ENCODE results near the gene BIN1. TPM values are rescaled to one million over a fixed set of nuclear protein-coding genes. Genes with fewer than 3 reads are reported as not detected.

BIN1 gene
- total RNA-seq, 2 experiments from 2014 or later, result 98.8 to 101 TPM

DNA sequence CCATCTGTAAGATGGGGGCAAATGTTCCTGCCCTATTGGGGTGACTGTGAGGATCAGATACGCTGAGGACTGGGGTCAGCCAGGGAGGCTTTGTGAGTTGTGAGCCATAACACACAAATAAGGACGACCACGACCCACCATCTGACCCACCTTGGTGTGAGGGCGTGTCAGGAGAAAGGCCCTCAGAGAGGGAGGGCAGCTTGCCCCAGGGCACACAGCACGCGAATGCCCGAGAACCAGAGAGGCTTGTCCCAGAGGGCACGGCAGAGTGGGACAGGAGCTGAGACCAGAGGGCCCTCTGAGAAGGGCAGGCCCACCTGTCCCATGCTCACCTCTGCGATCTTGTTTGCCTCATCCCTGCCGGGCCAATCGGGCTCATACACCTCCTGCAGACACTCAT is 36.7 kb downstream of the BIN1 start:
- peaks cover 26% of the 10 kb centered on the region for H3K4me1 Mint-ChIP-seq

GRCh38 chr2:127069536-127069935 is 37.4 kb downstream of the BIN1 start:
- H3K27ac Mint-ChIP-seq, result peak overlapping the region; percentile 42
- H3K4me1 Mint-ChIP-seq, result peaks cover 27% of the 10 kb centered on the region
- DNase-seq, result no peak
- no peaks in the 10 kb centered on the region for H3K27me3 Mint-ChIP-seq
- no peaks in the 10 kb centered on the region for H3K9me3 Mint-ChIP-seq
- H3K4me3 Mint-ChIP-seq, result no peak overlapping the region
- H3K36me3 Mint-ChIP-seq, result peaks cover 10% of the 10 kb centered on the region

More for the DNA sequence above, 36.7 kb downstream of the BIN1 start:
- Mint-ChIP-seq H3K4me3 (no peak overlapping the region), H3K9me3 (no peaks in the 10 kb centered on the region), H3K36me3 (peaks cover 10% of the 10 kb centered on the region), H3K27me3 (no peaks in the 10 kb centered on the region), H3K27ac (peak overlapping the region; percentile 60)
- DNase-seq, result no peak

GRCh38 chr2:127069003-127069402 is 38.0 kb downstream of the BIN1 start:
- H3K36me3 Mint-ChIP-seq, result peaks cover 12% of the 10 kb centered on the region
- no peak overlapping the region for H3K4me3 Mint-ChIP-seq
- H3K27me3 Mint-ChIP-seq, result no peaks in the 10 kb centered on the region
- DNase-seq, result no peak
- H3K4me1 Mint-ChIP-seq, result peaks cover 22% of the 10 kb centered on the region
- no peaks in the 10 kb centered on the region for H3K9me3 Mint-ChIP-seq
- peak overlapping the region; percentile 21 for H3K27ac Mint-ChIP-seq

- Mint-ChIP-seq H3K36me3 (peaks cover 12% of the 10 kb centered on the region), H3K27ac (peak overlapping the region; percentile 68), H3K4me1 (peaks cover 22% of the 10 kb centered on the region), H3K27me3 (no peaks in the 10 kb centered on the region), H3K9me3 (no peaks in the 10 kb centered on the region), H3K4me3 (no peak overlapping the region)
- DNase-seq, result no peak
Observed at GRCh38 chr2:127068351-127068741, 38.6 kb downstream of the BIN1 start.

GRCh38 chr2:127067620-127068350 is 39.2 kb downstream of the BIN1 start:
- Mint-ChIP-seq H3K4me3 (no peak overlapping the region), H3K36me3 (peaks cover 13% of the 10 kb centered on the region), H3K27me3 (no peaks in the 10 kb centered on the region), H3K9me3 (no peaks in the 10 kb centered on the region), H3K4me1 (peaks cover 23% of the 10 kb centered on the region), H3K27ac (peak overlapping the region; percentile 68)
- peak; percentile 73 for DNase-seq

GRCh38 chr2:127066942-127067341 is 40.0 kb downstream of the BIN1 start:
- peaks cover 14% of the 10 kb centered on the region for H3K36me3 Mint-ChIP-seq
- H3K4me3 Mint-ChIP-seq, result no peak overlapping the region
- DNase-seq, result no peak
- H3K4me1 Mint-ChIP-seq, result peaks cover 19% of the 10 kb centered on the region
- H3K27ac Mint-ChIP-seq, result no peak overlapping the region
- H3K27me3 Mint-ChIP-seq, result no peaks in the 10 kb centered on the region
- no peaks in the 10 kb centered on the region for H3K9me3 Mint-ChIP-seq

DNA sequence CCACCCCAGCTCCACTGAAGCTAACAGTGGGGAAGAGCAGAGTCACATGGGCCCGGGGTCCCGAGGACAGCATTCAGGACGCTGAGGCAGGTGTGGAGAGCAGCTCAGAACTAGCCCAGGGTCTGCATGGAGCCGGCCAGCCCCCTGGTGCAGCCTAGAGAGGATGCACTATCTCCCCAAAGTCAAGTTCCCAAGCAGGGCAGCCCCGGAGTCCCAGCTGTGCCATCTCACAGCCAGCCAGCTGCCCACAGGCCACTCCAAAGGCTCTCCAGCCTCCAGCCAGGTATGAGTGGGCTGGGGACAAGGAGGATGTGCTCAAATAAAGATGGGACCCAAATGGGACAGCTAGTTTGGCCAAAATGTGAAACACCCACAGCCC is 41.0 kb downstream of the BIN1 start:
- H3K36me3 Mint-ChIP-seq, result peaks cover 14% of the 10 kb centered on the region
- peaks cover 17% of the 10 kb centered on the region for H3K4me1 Mint-ChIP-seq
- peak overlapping the region; percentile 76 for H3K27ac Mint-ChIP-seq
- H3K4me3 Mint-ChIP-seq, result no peak overlapping the region
- no peaks in the 10 kb centered on the region for H3K27me3 Mint-ChIP-seq
- DNase-seq, result no peak
- no peaks in the 10 kb centered on the region for H3K9me3 Mint-ChIP-seq

DNA sequence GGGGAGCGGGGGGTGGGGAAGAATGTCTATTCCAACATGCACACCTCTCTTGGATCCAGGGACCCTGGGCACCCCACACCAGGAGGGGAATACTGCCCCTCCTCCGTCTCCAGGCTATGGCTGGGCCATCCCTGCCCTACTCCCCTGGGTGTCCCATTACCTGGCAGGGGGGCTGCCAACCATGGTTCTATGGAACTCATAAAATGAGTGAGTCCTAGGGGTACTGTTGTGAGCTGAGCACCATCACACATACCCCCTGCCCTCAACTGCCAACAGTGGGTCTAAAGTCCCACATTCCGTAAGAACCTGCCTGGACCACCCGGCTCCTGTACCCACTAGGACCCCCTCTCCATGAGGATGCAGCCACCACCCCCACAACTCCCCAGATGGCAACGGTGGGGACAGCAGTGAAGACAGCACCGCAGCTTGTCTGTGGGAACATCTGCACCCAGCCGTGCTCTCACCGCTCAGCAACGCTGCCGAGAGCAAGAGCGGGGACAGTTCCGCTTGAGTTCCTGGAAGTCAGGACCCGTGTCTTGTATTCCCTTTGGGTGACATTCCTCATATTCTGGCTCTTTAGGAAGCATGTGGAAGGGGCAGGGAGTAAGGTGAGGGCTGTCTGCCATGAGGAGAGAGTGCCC is 41.5 kb downstream of the BIN1 start:
- Mint-ChIP-seq H3K4me3 (peak overlapping the region; percentile 18), H3K9me3 (no peaks in the 10 kb centered on the region), H3K4me1 (peaks cover 17% of the 10 kb centered on the region), H3K27ac (peak overlapping the region; percentile 76), H3K36me3 (peaks cover 14% of the 10 kb centered on the region), H3K27me3 (no peaks in the 10 kb centered on the region)
- DNase-seq, result no peak

- DNase-seq, result peak; percentile 84
- peaks cover 14% of the 10 kb centered on the region for H3K36me3 Mint-ChIP-seq
- H3K27me3 Mint-ChIP-seq, result no peaks in the 10 kb centered on the region
- H3K27ac Mint-ChIP-seq, result peak overlapping the region; percentile 76
- no peaks in the 10 kb centered on the region for H3K9me3 Mint-ChIP-seq
- H3K4me1 Mint-ChIP-seq, result peaks cover 17% of the 10 kb centered on the region
- no peak overlapping the region for H3K4me3 Mint-ChIP-seq
Observed at GRCh38 chr2:127064642-127065250, 42.2 kb downstream of the BIN1 start.

- H3K4me3 Mint-ChIP-seq, result no peak overlapping the region
- no peaks in the 10 kb centered on the region for H3K27me3 Mint-ChIP-seq
- H3K9me3 Mint-ChIP-seq, result no peaks in the 10 kb centered on the region
- peak overlapping the region; percentile 76 for H3K27ac Mint-ChIP-seq
- peaks cover 12% of the 10 kb centered on the region for H3K36me3 Mint-ChIP-seq
- DNase-seq, result no peak
- H3K4me1 Mint-ChIP-seq, result peaks cover 17% of the 10 kb centered on the region
Observed at GRCh38 chr2:127063701-127064590, 43.0 kb downstream of the BIN1 start.

DNA sequence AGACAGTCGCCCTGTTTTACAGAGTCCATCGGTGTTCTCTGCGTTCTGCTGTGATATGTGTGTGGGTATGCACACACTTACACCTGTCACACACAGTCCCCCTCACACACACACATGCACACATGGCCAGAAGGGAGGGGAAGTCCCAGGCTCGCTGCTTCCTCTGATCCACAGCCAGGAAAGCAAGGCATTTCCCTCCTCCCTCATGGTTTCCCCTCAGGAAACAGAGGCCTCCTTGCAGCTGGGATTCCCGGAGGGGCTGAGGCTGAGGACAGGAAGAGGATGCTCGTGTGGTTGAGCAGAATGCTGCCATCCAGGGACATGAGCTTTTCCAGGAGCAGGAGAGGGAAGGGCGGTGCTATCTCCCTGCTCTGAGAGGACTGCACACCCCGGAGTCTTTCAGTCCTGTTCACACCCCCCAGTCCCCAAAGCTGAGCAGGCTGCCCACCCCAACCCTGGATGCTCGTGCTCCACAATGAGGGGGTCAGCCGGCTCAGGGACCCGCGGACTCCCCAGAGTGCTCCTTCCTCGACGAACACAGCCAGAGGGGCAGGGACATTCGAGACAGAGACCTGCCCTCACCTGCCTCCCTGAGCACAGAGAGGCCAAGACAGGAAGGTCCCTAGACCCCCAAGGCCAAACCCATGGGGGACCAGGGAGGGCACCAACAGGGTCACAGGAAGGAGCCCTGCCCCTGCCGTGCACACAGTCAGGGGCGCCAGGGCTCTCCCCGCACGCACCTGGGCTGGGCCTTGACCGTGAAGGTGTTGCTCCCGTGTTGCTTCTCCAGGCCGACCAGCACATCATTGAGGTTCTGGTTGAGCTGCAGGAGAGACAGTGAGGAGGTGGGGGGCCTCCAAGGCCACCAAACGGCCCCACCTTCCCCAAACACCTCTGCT is 45.3 kb downstream of the BIN1 start:
- Mint-ChIP-seq H3K9me3 (no peaks in the 10 kb centered on the region), H3K4me3 (no peak overlapping the region), H3K4me1 (peaks cover 12% of the 10 kb centered on the region), H3K27ac (no peak overlapping the region), H3K36me3 (peaks cover 9% of the 10 kb centered on the region), H3K27me3 (no peaks in the 10 kb centered on the region)
- no peak for DNase-seq

GRCh38 chr2:127060264-127060945 is 46.5 kb downstream of the BIN1 start:
- H3K4me1 Mint-ChIP-seq, result peaks cover 8% of the 10 kb centered on the region
- no peak overlapping the region for H3K27ac Mint-ChIP-seq
- H3K27me3 Mint-ChIP-seq, result no peaks in the 10 kb centered on the region
- no peaks in the 10 kb centered on the region for H3K9me3 Mint-ChIP-seq
- no peak overlapping the region for H3K4me3 Mint-ChIP-seq
- no peak for DNase-seq
- peaks cover 9% of the 10 kb centered on the region for H3K36me3 Mint-ChIP-seq

DNA sequence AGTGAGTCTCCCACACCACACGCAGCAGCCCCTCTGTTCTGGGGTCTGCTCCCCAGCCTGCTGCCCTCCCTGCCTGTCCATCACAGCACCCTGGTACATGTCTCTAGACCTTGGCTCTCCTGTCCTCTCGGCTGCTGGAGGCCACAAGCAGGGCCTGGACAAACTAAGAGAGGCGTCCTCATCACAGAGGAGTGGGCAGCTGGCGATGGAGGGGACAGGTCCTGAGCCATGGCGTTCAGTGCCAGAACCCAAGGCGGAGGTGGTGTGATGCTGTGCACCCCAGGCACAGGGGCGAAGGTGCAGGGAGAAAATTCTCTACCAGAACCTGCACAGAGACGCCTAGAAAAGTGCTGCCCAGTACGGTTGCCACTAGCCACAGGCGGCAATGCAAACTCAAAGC is 47.4 kb downstream of the BIN1 start:
- H3K4me1 Mint-ChIP-seq, result peaks cover 3% of the 10 kb centered on the region
- H3K4me3 Mint-ChIP-seq, result no peak overlapping the region
- H3K27ac Mint-ChIP-seq, result no peak overlapping the region

DNA sequence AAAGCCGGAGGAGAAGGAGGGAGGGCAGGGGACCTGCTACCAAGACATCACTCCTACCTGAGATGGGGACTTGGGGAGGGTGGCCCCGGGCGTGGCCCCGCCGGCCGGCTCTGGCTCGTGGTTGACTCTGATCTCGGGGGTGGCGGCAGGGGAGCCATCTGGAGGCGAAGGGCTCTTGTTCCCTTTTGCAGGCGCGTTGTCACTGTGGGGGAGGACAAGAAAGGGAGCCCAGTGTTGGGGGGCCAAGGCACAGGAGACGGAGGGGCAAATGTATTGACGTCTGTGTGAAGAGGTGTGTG is 48.1 kb downstream of the BIN1 start:
- peaks cover 3% of the 10 kb centered on the region for H3K4me1 Mint-ChIP-seq
- no peak overlapping the region for H3K27ac Mint-ChIP-seq
- DNase-seq, result no peak
- H3K27me3 Mint-ChIP-seq, result no peaks in the 10 kb centered on the region
- no peaks in the 10 kb centered on the region for H3K9me3 Mint-ChIP-seq
- peaks cover 5% of the 10 kb centered on the region for H3K36me3 Mint-ChIP-seq
- H3K4me3 Mint-ChIP-seq, result no peak overlapping the region

More for the DNA sequence above, 47.4 kb downstream of the BIN1 start:
- H3K27me3 Mint-ChIP-seq, result no peaks in the 10 kb centered on the region
- no peaks in the 10 kb centered on the region for H3K9me3 Mint-ChIP-seq
- peaks cover 7% of the 10 kb centered on the region for H3K36me3 Mint-ChIP-seq
- no peak for DNase-seq
